ENCODE results near the gene ZNF423. TPM values are rescaled to one million over a fixed set of nuclear protein-coding genes. Genes with fewer than 3 reads are reported as not detected.
"Not testable (repeated sequence)": the region's sequence is repeated elsewhere in the genome, so short reads cannot be mapped to it uniquely, and the experiment has no call there.

The ZNF423 gene
- total RNA-seq, 6 experiments from 2014 or later, result not detected

- Mint-ChIP-seq H3K4me1 (ENCODE audit: low read depth) (no peaks in the 10 kb centered on the region), H3K27me3 (ENCODE audit: insufficient read depth) (peaks cover 27% of the 10 kb centered on the region), H3K27ac (no peak overlapping the region), H3K4me3 (no peak overlapping the region), H3K9me3 (no peaks in the 10 kb centered on the region), H3K36me3 (ENCODE audit: low read depth) (no peaks in the 10 kb centered on the region)
- DNase-seq, result no peak
- no peak for TF ChIP-seq CTCF (IDR thresholded peaks at IDR 0.05)
These were observed 20.1 kb upstream of the ZNF423 start for GRCh38 chr16:49875806-49876715.

GRCh38 chr16:49874613-49875237, 18.8 kb upstream of the ZNF423 start:
- H3K9me3 Mint-ChIP-seq, result no peaks in the 10 kb centered on the region
- no peaks in the 10 kb centered on the region for H3K36me3 Mint-ChIP-seq (ENCODE audit: low read depth)
- no peak for TF ChIP-seq CTCF (IDR thresholded peaks at IDR 0.05)
- H3K27ac Mint-ChIP-seq, result no peak overlapping the region
- no peaks in the 10 kb centered on the region for H3K4me1 Mint-ChIP-seq (ENCODE audit: low read depth)
- no peak overlapping the region for H3K4me3 Mint-ChIP-seq
- DNase-seq, result no peak
- peaks cover 27% of the 10 kb centered on the region for H3K27me3 Mint-ChIP-seq (ENCODE audit: insufficient read depth)

- not testable (repeated sequence) for H3K4me1 Mint-ChIP-seq (ENCODE audit: low read depth); H3K4me3 Mint-ChIP-seq; H3K27ac Mint-ChIP-seq; DNase-seq; H3K9me3 Mint-ChIP-seq; H3K36me3 Mint-ChIP-seq (ENCODE audit: low read depth)
- peaks cover 32% of the 10 kb centered on the region for H3K27me3 Mint-ChIP-seq (ENCODE audit: insufficient read depth)
These were observed 15.9 kb upstream of the ZNF423 start for GRCh38 chr16:49871824-49872223.

GRCh38 chr16:49869731-49870130, 13.8 kb upstream of the ZNF423 start:
- H3K4me3 Mint-ChIP-seq, result no peak overlapping the region

GRCh38 chr16:49867796-49868668, 12.1 kb upstream of the ZNF423 start:
- Mint-ChIP-seq H3K9me3 (no peaks in the 10 kb centered on the region), H3K27ac (no peak overlapping the region), H3K27me3 (ENCODE audit: insufficient read depth) (peaks cover 34% of the 10 kb centered on the region), H3K4me1 (ENCODE audit: low read depth) (no peaks in the 10 kb centered on the region), H3K36me3 (ENCODE audit: low read depth) (no peaks in the 10 kb centered on the region), H3K4me3 (no peak overlapping the region)
- DNase-seq, result no peak
- TF ChIP-seq CTCF (IDR thresholded peaks at IDR 0.05), result no peak

More at GRCh38 chr16:49869731-49870130, 13.8 kb upstream of the ZNF423 start:
- Mint-ChIP-seq H3K9me3 (no peaks in the 10 kb centered on the region), H3K4me1 (ENCODE audit: low read depth) (no peaks in the 10 kb centered on the region), H3K27ac (no peak overlapping the region), H3K27me3 (ENCODE audit: insufficient read depth) (peaks cover 31% of the 10 kb centered on the region), H3K36me3 (ENCODE audit: low read depth) (no peaks in the 10 kb centered on the region)
- DNase-seq, result no peak
- TF ChIP-seq CTCF (IDR thresholded peaks at IDR 0.05), result no peak
